ENCODE data around the gene WWOX.

Gene WWOX

DNA sequence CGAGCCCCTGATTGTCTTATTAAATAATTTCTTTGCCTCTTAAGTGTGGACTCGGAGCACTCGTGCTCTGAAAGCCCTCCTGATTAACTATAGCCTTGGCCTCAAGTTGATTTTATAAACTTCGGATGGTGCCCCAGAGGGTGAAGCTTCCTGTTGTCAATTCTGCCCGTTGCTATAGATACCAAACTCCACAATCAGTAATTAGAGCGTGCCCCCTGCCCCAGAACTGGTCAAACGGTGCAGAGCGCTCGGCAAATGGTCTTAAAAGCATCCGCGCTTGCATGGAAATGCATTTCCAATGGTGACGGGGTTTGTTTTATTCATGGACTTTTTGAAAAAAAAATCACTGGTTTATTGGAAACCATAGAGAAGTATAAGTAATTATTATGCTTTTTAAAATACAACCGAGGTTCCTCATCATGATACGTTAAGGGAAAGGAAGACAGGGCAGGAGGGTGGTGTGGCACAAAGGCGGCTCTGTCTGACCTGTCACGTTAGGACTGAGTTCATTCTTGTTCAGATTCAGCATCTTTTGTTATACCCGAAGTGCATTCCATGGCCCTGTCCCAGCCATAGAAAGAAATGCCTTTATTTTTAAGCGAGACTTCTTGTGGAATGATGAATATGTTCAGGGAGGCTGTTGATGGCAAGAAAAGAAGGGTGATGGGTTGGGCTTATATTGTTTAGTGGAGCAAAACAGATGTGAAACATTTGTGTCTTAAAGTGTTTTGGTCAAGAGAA, 1024.7 kb downstream of the WWOX start:
- Histone ChIP-seq H3K4me1 (ENCODE audit: insufficient read depth, insufficient read length) (no peaks in the 10 kb centered on the region), H3K9me3 (ENCODE audit: insufficient read depth, low read length) (no peaks in the 10 kb centered on the region), H3K27me3 (ENCODE audit: insufficient read depth, insufficient read length) (no peaks in the 10 kb centered on the region), H3K9ac (ENCODE audit: insufficient read length, low read depth) (no peak overlapping the region), H3K4me3 (ENCODE audit: insufficient read length, low read depth) (no peak overlapping the region), H3K36me3 (ENCODE audit: insufficient read depth, insufficient read length, low read length) (no peaks in the 10 kb centered on the region)
- no peak for DNase-seq (ENCODE audit: low read depth, low spot score)
- TF ChIP-seq ZNF274 (IDR thresholded peaks at IDR 0.05; ENCODE audit: low read depth, low read length) (no peak), YY1 (IDR thresholded peaks at IDR 0.05; ENCODE audit: insufficient read depth, insufficient read length) (no peak), SUZ12 (IDR thresholded peaks at IDR 0.05; ENCODE audit: extremely low read depth, insufficient read depth, insufficient read length) (no peak)

DNA sequence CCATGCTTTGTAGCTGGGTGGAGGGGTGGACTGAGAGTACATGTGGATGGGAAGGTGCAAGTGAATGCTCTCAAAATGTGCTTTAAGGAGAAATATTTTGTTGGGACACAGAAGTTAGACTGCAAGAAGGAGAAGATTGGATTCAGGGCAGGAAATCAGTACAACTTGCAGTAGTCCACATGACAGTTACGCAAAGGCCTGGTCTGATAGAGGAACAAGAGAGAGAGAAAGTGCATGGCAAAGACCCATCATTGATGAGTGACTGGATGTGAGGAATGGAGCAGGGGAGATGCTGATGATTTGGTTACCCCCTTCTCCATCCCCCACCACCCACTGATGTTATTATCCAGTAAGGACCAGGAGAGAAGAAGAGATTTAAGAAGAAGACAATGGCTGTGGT, 1028.3 kb downstream of the WWOX start:
- TF ChIP-seq ZNF274 (IDR thresholded peaks at IDR 0.05; ENCODE audit: low read depth, low read length) (no peak), YY1 (IDR thresholded peaks at IDR 0.05; ENCODE audit: insufficient read depth, insufficient read length) (no peak)
- no peaks in the 10 kb centered on the region for H3K27me3 ChIP-seq (ENCODE audit: insufficient read depth, insufficient read length)
- no peak for DNase-seq (ENCODE audit: low read depth, low spot score)
- H3K9ac ChIP-seq (ENCODE audit: insufficient read length, low read depth), result no peak overlapping the region
- H3K4me3 ChIP-seq (ENCODE audit: insufficient read length, low read depth), result no peak overlapping the region
- no peaks in the 10 kb centered on the region for H3K4me1 ChIP-seq (ENCODE audit: insufficient read depth, insufficient read length)
- H3K36me3 ChIP-seq (ENCODE audit: insufficient read depth, insufficient read length, low read length), result no peaks in the 10 kb centered on the region
- no peaks in the 10 kb centered on the region for H3K9me3 ChIP-seq (ENCODE audit: insufficient read depth, low read length)

DNA sequence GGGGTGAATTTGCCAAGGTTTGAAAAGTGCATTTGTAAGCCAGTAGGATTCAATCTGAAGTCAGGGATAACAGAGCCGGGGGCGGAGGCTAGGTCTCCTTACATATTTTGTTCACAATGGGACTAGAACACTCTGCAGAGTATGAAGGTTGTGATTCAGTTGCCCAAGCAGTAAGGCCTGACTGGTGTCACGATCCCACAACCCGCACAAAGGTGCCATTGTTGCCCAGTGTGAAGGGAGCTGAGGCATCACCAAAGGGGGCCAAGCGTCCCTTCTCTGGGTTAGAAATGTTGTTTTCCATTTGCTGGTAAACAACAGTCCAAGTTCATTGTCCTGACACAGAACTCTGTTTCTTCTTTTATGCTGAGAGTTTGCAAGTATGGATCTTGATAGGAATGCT, 1029.3 kb downstream of the WWOX start:
- Histone ChIP-seq H3K36me3 (ENCODE audit: insufficient read depth, insufficient read length, low read length) (no peaks in the 10 kb centered on the region), H3K27me3 (ENCODE audit: insufficient read depth, insufficient read length) (no peaks in the 10 kb centered on the region), H3K4me1 (ENCODE audit: insufficient read depth, insufficient read length) (no peaks in the 10 kb centered on the region), H3K9me3 (ENCODE audit: insufficient read depth, low read length) (no peaks in the 10 kb centered on the region), H3K9ac (ENCODE audit: insufficient read length, low read depth) (no peak overlapping the region), H3K4me3 (ENCODE audit: insufficient read length, low read depth) (no peak overlapping the region)
- DNase-seq (ENCODE audit: low read depth, low spot score), result no peak
- TF ChIP-seq ZNF274 (IDR thresholded peaks at IDR 0.05; ENCODE audit: low read depth, low read length) (no peak), YY1 (IDR thresholded peaks at IDR 0.05; ENCODE audit: insufficient read depth, insufficient read length) (no peak), SUZ12 (IDR thresholded peaks at IDR 0.05; ENCODE audit: extremely low read depth, insufficient read depth, insufficient read length) (no peak)

DNA sequence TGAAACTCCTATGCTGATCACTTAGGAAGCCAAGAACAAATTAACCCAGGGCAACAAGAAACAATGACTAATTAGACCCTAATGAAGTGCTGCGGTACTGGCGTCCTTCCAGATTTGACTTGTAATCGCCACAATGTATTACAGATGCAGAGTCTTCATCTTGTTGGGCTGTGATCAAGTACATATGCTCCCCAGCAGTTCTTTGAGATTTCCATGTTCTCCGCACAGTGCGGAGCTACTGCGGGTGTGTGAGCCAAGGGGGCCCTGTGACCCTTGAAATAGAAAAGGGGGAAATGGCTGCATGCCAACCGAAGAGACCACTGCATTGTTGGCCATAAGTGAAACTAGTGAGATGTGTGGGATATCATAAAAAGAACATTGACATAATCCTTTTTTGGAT, 1031.2 kb downstream of the WWOX start:
- Histone ChIP-seq H3K4me1 (ENCODE audit: insufficient read depth, insufficient read length) (no peaks in the 10 kb centered on the region), H3K9me3 (ENCODE audit: insufficient read depth, low read length) (no peaks in the 10 kb centered on the region), H3K27me3 (ENCODE audit: insufficient read depth, insufficient read length) (no peaks in the 10 kb centered on the region)

DNA sequence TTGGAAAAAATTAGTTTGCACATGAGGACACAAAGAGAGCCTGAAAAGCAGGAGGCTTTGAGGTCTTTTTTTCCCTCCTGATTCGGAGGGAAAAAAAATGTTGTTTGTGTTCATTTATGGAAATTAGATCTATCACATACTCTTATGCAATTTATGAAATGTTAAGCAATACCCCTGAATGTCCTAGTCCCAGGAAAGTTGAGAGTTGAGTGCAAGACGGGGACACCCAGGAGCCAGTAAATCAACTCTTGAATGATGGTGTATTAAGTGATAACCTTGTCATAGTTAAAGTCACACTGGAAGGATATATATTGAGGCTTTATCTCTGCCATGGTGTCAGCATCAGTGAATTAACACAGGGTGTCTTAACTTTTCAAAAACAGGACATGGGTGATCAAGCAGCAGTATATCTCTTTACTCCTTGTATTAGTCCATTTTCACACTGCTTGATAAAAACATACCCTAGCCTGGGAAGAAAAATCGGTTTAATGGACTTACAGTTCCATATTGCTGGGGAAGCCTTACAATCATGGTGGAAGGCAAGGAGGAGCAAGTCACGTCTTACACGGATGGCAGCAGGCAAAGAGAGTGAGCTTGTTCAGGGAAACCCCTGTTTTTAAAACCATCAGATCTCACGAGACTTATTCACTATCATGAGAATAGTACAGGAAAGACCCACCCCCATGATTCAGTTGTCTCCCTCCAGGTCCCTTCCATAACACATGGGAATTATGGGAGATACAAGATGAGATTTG, 1032.0 kb downstream of the WWOX start:
- H3K9me3 ChIP-seq (ENCODE audit: insufficient read depth, low read length), result no peaks in the 10 kb centered on the region
- no peak for DNase-seq (ENCODE audit: low read depth, low spot score)
- H3K4me3 ChIP-seq (ENCODE audit: insufficient read length, low read depth), result no peak overlapping the region
- H3K9ac ChIP-seq (ENCODE audit: insufficient read length, low read depth), result no peak overlapping the region
- no peaks in the 10 kb centered on the region for H3K4me1 ChIP-seq (ENCODE audit: insufficient read depth, insufficient read length)
- no peaks in the 10 kb centered on the region for H3K27me3 ChIP-seq (ENCODE audit: insufficient read depth, insufficient read length)
- TF ChIP-seq ZNF274 (IDR thresholded peaks at IDR 0.05; ENCODE audit: low read depth, low read length) (no peak), YY1 (IDR thresholded peaks at IDR 0.05; ENCODE audit: insufficient read depth, insufficient read length) (no peak), SUZ12 (IDR thresholded peaks at IDR 0.05; ENCODE audit: extremely low read depth, insufficient read depth, insufficient read length) (no peak)
- no peaks in the 10 kb centered on the region for H3K36me3 ChIP-seq (ENCODE audit: insufficient read depth, insufficient read length, low read length)

More for the DNA sequence above, 1031.2 kb downstream of the WWOX start:
- no peaks in the 10 kb centered on the region for H3K36me3 ChIP-seq (ENCODE audit: insufficient read depth, insufficient read length, low read length)
- no peak overlapping the region for H3K9ac ChIP-seq (ENCODE audit: insufficient read length, low read depth)
- H3K4me3 ChIP-seq (ENCODE audit: insufficient read length, low read depth), result no peak overlapping the region
- DNase-seq (ENCODE audit: low read depth, low spot score), result no peak
- TF ChIP-seq ZNF274 (IDR thresholded peaks at IDR 0.05; ENCODE audit: low read depth, low read length), result no peak
- no peak for TF ChIP-seq YY1 (IDR thresholded peaks at IDR 0.05; ENCODE audit: insufficient read depth, insufficient read length)
- TF ChIP-seq SUZ12 (IDR thresholded peaks at IDR 0.05; ENCODE audit: extremely low read depth, insufficient read depth, insufficient read length), result no peak

DNA sequence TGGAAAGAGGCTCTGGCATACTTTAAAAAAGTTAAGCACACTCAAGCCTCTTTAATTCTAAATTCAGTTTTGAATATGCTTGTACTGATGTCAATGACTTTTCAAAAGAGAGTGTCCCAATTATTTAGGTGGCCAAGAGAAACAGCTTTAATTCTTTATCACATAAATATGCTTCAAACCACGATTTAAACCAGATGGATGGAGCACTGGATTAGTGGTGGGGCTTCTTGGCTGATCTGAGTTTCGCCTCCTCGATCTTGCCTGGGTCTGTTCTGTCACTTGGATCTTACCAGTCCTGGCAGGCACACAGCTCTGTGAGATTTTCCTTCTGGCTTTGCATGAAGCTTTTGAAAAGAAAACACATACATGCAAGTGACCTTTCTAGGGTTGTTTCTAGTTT, 1033.2 kb downstream of the WWOX start:
- no peak for TF ChIP-seq ZNF274 (IDR thresholded peaks at IDR 0.05; ENCODE audit: low read depth, low read length)
- TF ChIP-seq YY1 (IDR thresholded peaks at IDR 0.05; ENCODE audit: insufficient read depth, insufficient read length), result no peak
- no peak for TF ChIP-seq SUZ12 (IDR thresholded peaks at IDR 0.05; ENCODE audit: extremely low read depth, insufficient read depth, insufficient read length)
- Histone ChIP-seq H3K4me3 (ENCODE audit: insufficient read length, low read depth) (no peak overlapping the region), H3K9me3 (ENCODE audit: insufficient read depth, low read length) (no peaks in the 10 kb centered on the region), H3K4me1 (ENCODE audit: insufficient read depth, insufficient read length) (no peaks in the 10 kb centered on the region), H3K36me3 (ENCODE audit: insufficient read depth, insufficient read length, low read length) (no peaks in the 10 kb centered on the region), H3K27me3 (ENCODE audit: insufficient read depth, insufficient read length) (no peaks in the 10 kb centered on the region), H3K9ac (ENCODE audit: insufficient read length, low read depth) (no peak overlapping the region)
- DNase-seq (ENCODE audit: low read depth, low spot score), result no peak

DNA sequence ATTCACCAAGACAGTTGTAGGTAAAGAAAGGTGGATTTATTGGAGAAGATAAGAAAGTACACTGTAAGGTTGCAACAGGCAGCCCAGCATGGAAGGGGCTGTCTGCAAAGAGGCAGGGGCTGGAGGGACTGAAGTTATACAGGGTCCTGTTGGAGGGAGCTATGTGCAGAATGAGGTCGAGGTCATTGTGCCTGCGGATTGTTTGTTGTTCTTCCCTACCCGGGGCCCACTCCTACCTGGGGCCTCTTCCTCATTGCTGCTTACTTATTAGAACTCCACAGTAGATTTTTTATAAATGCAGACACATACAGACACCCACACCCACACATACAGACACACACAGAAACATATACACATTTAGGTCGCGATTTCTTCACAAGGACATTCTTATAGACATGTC, 1034.8 kb downstream of the WWOX start:
- Histone ChIP-seq H3K27me3 (ENCODE audit: insufficient read depth, insufficient read length) (no peaks in the 10 kb centered on the region), H3K9ac (ENCODE audit: insufficient read length, low read depth) (no peak overlapping the region), H3K4me3 (ENCODE audit: insufficient read length, low read depth) (no peak overlapping the region), H3K4me1 (ENCODE audit: insufficient read depth, insufficient read length) (no peaks in the 10 kb centered on the region), H3K9me3 (ENCODE audit: insufficient read depth, low read length) (no peaks in the 10 kb centered on the region), H3K36me3 (ENCODE audit: insufficient read depth, insufficient read length, low read length) (no peaks in the 10 kb centered on the region)
- no peak for DNase-seq (ENCODE audit: low read depth, low spot score)
- no peak for TF ChIP-seq SUZ12 (IDR thresholded peaks at IDR 0.05; ENCODE audit: extremely low read depth, insufficient read depth, insufficient read length)
- TF ChIP-seq ZNF274 (IDR thresholded peaks at IDR 0.05; ENCODE audit: low read depth, low read length), result no peak
- no peak for TF ChIP-seq YY1 (IDR thresholded peaks at IDR 0.05; ENCODE audit: insufficient read depth, insufficient read length)

Data from NT2/D1 (cell line).